Retina (tissue), 1 donor: ENCODE results near the gene MCTS1.
"Not testable (repeated sequence)": the region's sequence is repeated elsewhere in the genome, so short reads cannot be mapped to it uniquely, and the experiment has no call there.

Experiments used
- DNase-seq: peaks from one replicate; pipeline ENCODE4 v3.0.0-alpha.2; 2016

MCTS1 gene

GRCh38 chrX:120603707-120604360 is at the start of gene MCTS1:
Gene MCTS1, plus strand, starts transcription at chrX:120604101. Its CDS starts 136 bp downstream, at chrX:120604237.
- DNase-seq: peak; percentile 88

- no peak for DNase-seq
Measured at GRCh38 chrX:120556251-120556650, 47.6 kb upstream of the MCTS1 start.

- no peak for DNase-seq
Measured at GRCh38 chrX:120559804-120560203, 44.1 kb upstream of the MCTS1 start.

GRCh38 chrX:120560405-120560841 is 43.5 kb upstream of the MCTS1 start:
- peak; percentile 74 for DNase-seq

GRCh38 chrX:120560842-120561633 is 42.9 kb upstream of the MCTS1 start, which contains the start of gene CUL4B:
Gene CUL4B, minus strand, starts transcription at chrX:120560962. Its CDS starts 324 bp downstream, at chrX:120560638.
- peak; percentile 84 for DNase-seq

GRCh38 chrX:120561634-120562568 is 42.0 kb upstream of the MCTS1 start:
- DNase-seq: peak; percentile 50

- no peak for DNase-seq
Measured at GRCh38 chrX:120562569-120562926, 41.4 kb upstream of the MCTS1 start.

- no peak for DNase-seq
Measured at GRCh38 chrX:120564925-120565324, 39.0 kb upstream of the MCTS1 start.

- no peak for DNase-seq
Measured at GRCh38 chrX:120566817-120567216, 37.1 kb upstream of the MCTS1 start.

GRCh38 chrX:120568035-120568434 is 35.9 kb upstream of the MCTS1 start:
- DNase-seq: no peak

- no peak for DNase-seq
Measured at GRCh38 chrX:120568609-120569008, 35.3 kb upstream of the MCTS1 start.

GRCh38 chrX:120570011-120570600 is 33.8 kb upstream of the MCTS1 start:
- no peak for DNase-seq

- not testable (repeated sequence) for DNase-seq
Measured at GRCh38 chrX:120573806-120574205, 30.1 kb upstream of the MCTS1 start.

GRCh38 chrX:120575379-120576114 is 28.4 kb upstream of the MCTS1 start:
- no peak for DNase-seq

- DNase-seq: no peak
Measured at GRCh38 chrX:120585702-120586101, 18.2 kb upstream of the MCTS1 start.

- no peak for DNase-seq
Measured at GRCh38 chrX:120604361-120604782, 471 bp downstream of the MCTS1 start.

GRCh38 chrX:120612086-120612485 is 8.2 kb downstream of the MCTS1 start:
- DNase-seq: no peak

GRCh38 chrX:120614816-120615215 is 10.9 kb downstream of the MCTS1 start:
- no peak for DNase-seq

- no peak for DNase-seq
Measured at GRCh38 chrX:120617996-120618630, 14.2 kb downstream of the MCTS1 start.

GRCh38 chrX:120625371-120625770 is 21.5 kb downstream of the MCTS1 start:
- no peak for DNase-seq
